Stomach smooth muscle (tissue), 2 donors: ENCODE data around the gene DDX51.
A peak's percentile ranks its signal among the peaks of the same experiment; 100 is the strongest.

ENCODE experiments used
- H3K27ac ChIP-seq: one replicate; pipeline ENCODE4 v1.7.0; 2013; ENCODE audit warnings: mild to moderate bottlenecking, low read length, inconsistent platforms
- H3K27me3 ChIP-seq, 2 donors: one replicate each; pipeline ENCODE4 v1.7.0; 2013; ENCODE audit warnings: low read length in 2 of 2; ENCODE audit not compliant: insufficient read depth in 2 of 2, control insufficient read depth in 1 of 2
- H3K36me3 ChIP-seq, 2 donors: one replicate each; pipeline ENCODE4 v1.7.0; 2013; ENCODE audit warnings: low read length in 2 of 2; ENCODE audit not compliant: control insufficient read depth in 2 of 2, insufficient read depth in 2 of 2
- H3K4me1 ChIP-seq: one replicate; pipeline ENCODE4 v1.7.0; 2013; ENCODE audit warnings: low read length; ENCODE audit not compliant: control insufficient read depth, insufficient read depth
- H3K4me3 ChIP-seq, 2 donors: one replicate each; pipeline ENCODE4 v1.7.0; 2013; ENCODE audit warnings: low read length in 2 of 2
- H3K9ac ChIP-seq, 2 donors: one replicate each; pipeline ENCODE4 v1.7.0; 2013; ENCODE audit warnings: low read length in 2 of 2, mild to moderate bottlenecking in 1 of 2
- H3K9me3 ChIP-seq, 2 donors: one replicate each; pipeline ENCODE4 v1.7.0; 2013; ENCODE audit warnings: low read length in 2 of 2; ENCODE audit not compliant: control insufficient read depth in 2 of 2
- donor health status: healthy.
- donor health status: Pancreatic carcinoma.

DDX51 gene

DNA sequence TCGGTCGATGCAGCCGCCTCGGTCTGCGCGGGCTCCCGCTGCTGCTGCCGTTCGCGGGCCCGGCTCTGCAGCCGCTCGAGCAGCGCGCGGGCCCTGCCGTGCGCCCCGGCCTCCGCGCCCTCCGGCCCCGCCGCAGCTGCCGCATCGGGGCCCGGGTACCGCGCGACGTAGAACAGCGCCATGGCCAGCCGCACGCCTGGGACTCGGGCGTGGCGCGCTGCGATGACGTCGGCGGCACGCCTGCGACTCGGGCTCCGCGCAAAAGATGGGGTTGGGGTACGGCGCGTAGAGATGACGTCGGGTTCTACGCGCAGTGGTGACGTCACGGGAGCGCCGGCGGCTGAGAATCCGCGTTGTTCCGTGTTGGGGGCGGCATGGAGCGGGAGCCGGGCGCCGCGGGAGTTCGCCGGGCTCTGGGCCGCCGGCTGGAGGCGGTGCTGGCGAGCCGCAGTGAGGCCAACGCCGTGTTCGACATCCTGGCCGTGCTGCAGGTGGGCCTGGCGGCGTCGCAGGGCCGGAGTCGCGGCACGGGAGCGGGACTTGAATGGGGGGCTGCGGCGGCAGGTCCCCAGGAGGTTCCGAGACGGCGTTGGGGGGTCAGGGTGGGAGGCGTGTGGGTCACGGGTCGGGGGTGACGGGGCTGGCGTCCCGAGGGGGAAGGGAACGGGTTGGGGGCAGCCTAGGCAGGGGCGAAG, at the start of gene DDX51, which contains the start of gene NOC4L:
Gene DDX51 (minus strand): TSS at position 205 of the 695 bp plus-strand sequence. CDS start 23 bp downstream, at position 182.
Gene NOC4L (plus strand): TSS at position 343 of the 695 bp plus-strand sequence. CDS start 32 bp downstream, at position 375.
- peaks cover 31% of the 10 kb centered on the region for H3K4me1 ChIP-seq
- peaks cover 26 to 28% of the 10 kb centered on the region in 2 donors for H3K36me3 ChIP-seq
- peak within 1 kb of the TSS; percentile 75 to 92 for H3K4me3 ChIP-seq

DNA sequence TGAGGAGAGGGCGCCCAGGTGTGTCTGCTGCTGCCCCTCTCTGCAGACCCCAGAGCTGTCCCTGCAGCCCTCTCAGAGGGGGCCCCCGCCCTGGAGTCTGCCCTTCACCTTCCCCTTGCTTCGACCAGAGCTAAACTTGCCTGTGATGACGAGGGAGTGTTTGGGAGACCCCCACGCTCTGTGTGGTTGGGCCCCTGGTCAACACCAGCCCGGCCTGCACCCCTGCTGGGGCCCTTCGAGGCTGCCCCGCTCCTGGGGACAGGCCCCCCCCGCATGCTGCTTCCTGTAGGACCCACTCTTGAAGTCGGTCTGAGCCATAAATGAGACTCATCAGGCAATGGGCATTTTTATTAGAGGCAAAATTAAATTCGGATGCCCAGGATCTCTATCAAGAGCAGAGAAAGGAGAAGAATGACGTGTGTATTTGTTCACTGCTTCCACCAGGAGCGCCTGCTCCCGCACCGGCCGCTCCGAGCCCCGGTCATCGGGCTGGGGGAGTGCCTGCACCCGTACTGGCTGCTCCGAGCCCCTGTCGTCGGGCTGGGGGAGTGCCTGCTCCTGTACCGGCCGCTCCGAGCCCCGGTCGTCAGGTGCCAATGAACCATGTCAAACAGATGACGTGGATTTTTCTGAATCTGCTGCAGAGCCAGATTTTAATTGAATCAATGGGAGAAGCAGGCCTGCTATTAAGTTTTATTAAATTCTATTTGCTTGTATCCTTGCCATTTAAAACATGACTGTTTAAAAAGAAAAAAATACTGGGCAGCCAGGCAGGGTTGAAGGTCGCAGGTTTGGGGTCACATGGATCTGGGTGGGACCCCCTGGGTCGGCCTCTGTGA, 47.8 kb upstream of the DDX51 start:
- Histone ChIP-seq H3K27ac (no peak overlapping the region), H3K4me3 (no peak overlapping the region), H3K36me3 (no peaks in the 10 kb centered on the region), H3K4me1 (peaks cover 19% of the 10 kb centered on the region), H3K9me3 (peaks cover 0 to 24% of the 10 kb centered on the region in 2 donors), H3K27me3 (no peaks in the 10 kb centered on the region), H3K9ac (no peak overlapping the region)

More for the DNA sequence above, at the start of gene DDX51, which contains the start of gene NOC4L:
- Histone ChIP-seq H3K27ac (peak within 1 kb of the TSS; percentile 82), H3K27me3 (no peaks in the 10 kb centered on the region), H3K9me3 (no peaks in the 10 kb centered on the region), H3K9ac (peak within 1 kb of the TSS; percentile 80 to 87)

- H3K27ac ChIP-seq = no peak overlapping the region
- H3K27me3 ChIP-seq = no peaks in the 10 kb centered on the region
- H3K9ac ChIP-seq = no peak overlapping the region
- H3K9me3 ChIP-seq = peaks cover 0 to 30% of the 10 kb centered on the region in 2 donors
- peaks cover 19% of the 10 kb centered on the region for H3K4me1 ChIP-seq
- peak overlapping the region in 1 of 2 donors; percentile 82 for H3K4me3 ChIP-seq
- no peaks in the 10 kb centered on the region for H3K36me3 ChIP-seq
These were observed 46.8 kb upstream of the DDX51 start for GRCh38 chr12:132190834-132191500.

DNA sequence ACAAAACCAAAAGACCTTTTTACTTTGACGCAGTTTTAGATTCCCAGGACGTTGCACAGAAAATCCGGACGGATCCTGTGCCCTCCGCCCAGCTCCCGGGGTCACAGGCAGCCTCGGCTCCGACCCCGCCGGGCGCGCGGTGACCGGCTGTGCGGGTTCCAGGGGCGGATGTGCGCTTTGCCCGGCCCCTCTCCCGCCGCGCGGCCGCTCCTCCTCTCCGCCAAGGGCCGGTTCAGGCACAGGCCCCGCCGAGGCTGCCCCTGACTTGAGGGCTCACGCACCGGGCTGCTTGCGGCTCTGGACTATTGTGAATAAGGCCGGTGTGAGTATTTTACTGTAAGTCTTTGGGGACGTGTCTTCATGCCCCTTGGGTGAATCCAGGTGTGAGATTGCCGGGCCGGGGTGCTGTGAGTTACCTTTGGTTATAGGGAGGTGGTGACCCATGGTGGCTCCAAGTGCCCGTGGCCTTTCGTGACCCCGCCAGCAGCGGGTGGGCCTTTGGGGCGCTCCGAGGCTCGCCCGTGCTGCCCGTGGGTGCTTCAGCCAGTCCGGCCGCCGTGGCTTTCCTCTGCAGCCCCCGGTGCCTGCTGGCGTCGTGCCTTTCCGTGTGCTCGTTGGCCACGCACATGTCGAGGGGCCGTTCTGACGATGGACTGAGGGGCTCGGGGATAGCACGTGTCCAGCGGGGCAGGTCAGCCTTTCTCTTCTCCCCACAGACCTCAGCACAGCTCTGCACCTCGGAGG, 46.1 kb upstream of the DDX51 start:
- peaks cover 0 to 38% of the 10 kb centered on the region in 2 donors for H3K9me3 ChIP-seq
- H3K9ac ChIP-seq = peak overlapping the region; percentile 69 to 77
- no peak overlapping the region for H3K27ac ChIP-seq
- no peaks in the 10 kb centered on the region for H3K27me3 ChIP-seq
- no peaks in the 10 kb centered on the region for H3K36me3 ChIP-seq
- peaks cover 19% of the 10 kb centered on the region for H3K4me1 ChIP-seq
- H3K4me3 ChIP-seq = peak overlapping the region; percentile 80 to 82

- Histone ChIP-seq H3K4me3 (peak overlapping the region; percentile 80 to 82), H3K36me3 (no peaks in the 10 kb centered on the region), H3K9me3 (peaks cover 0 to 40% of the 10 kb centered on the region in 2 donors), H3K4me1 (peaks cover 19% of the 10 kb centered on the region), H3K27me3 (no peaks in the 10 kb centered on the region), H3K27ac (peak overlapping the region; percentile 11), H3K9ac (peak overlapping the region; percentile 69 to 77)
These were observed 45.4 kb upstream of the DDX51 start for GRCh38 chr12:132189378-132190011.

DNA sequence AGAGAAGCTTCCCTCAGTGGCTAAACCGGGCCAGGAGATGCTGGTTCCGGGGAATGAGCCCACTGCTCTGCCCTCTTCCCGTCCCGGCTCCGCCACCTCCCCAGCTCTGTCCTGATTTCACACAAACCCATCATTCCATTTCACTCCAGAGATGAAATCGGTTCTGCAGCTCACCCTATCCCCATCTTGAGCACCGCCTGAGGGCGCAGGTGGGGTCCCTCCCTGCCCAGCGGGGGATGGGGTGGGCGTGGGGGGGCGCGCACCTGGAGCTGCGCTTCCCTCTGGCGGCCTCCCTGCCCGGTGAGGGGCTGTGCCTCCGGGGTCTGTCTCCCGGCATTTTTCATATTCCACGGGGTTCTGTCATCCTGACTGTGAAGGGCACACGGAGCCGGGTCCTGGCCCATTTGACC, 44.8 kb upstream of the DDX51 start:
- H3K27me3 ChIP-seq = no peaks in the 10 kb centered on the region
- no peaks in the 10 kb centered on the region for H3K36me3 ChIP-seq
- peak overlapping the region; percentile 35 to 60 for H3K9ac ChIP-seq
- H3K27ac ChIP-seq = peak overlapping the region; percentile 11
- peaks cover 19% of the 10 kb centered on the region for H3K4me1 ChIP-seq
- peaks cover 0 to 36% of the 10 kb centered on the region in 2 donors for H3K9me3 ChIP-seq
- peak overlapping the region; percentile 73 to 82 for H3K4me3 ChIP-seq

DNA sequence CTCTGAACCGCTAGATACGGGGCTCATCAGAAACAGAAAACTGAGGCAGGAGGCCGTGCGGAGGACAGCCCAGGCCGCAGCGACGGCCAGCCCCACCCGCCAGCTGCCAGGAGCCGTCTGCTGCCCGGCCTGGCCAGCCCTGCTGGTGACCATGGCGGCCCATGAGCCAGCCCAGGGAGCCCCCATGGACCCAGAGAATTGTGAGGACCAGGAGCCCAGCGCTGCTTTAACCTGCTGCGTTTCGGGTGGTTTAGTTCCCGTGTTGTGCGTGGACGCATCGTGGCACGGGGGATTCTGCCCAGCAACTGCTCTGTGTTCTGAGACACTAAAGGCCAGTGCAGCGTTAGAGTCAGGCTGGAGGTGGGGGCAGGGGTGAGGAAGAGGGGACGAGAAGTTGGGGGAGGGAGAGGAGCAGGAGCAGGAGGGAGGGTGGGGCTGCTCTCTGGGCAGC, 44.4 kb upstream of the DDX51 start:
- H3K27me3 ChIP-seq = no peaks in the 10 kb centered on the region
- H3K9me3 ChIP-seq = peaks cover 0 to 32% of the 10 kb centered on the region in 2 donors
- no peak overlapping the region for H3K9ac ChIP-seq
- H3K4me1 ChIP-seq = peaks cover 19% of the 10 kb centered on the region
- no peaks in the 10 kb centered on the region for H3K36me3 ChIP-seq
- H3K27ac ChIP-seq = no peak overlapping the region
- H3K4me3 ChIP-seq = no peak overlapping the region

DNA sequence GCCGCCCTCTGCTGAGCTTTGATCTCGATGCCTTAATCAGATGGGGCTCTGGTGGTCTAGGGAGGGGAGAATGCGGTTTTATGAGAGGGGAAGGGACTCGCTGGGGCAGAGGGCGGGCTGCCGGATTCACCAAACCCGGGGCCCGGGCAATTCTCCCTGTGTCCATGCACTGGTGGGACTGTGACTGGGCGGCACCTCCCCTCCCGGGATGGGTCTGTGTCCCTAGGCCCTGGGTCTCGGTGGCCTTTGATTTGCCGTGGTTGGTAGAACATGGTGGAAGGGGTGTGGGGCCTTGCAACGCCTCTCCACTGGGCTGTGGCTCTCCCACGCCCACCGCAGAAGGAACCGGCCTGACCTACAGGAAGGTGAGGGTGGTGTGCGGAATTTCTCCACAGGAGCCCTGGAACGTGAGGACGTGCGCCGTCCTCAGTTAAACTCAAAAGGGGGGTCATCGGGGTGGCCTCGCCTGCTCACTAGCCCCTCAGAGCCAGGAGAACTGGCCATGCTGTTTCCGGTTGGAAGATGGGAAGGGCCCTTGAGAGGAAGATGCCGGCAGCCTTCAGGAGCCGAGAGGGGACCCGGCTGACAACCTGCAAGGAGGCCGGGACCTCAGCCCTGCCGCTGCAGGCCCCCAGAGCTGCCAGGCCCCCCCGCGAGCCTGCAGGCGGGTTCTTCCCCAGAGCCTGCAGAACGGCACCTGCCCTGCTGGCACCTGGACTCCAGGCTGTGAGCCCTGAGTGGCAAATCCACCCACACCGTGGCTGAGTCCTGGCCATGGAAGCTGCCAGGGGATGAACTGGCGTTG, 43.7 kb upstream of the DDX51 start:
- Histone ChIP-seq H3K27ac (no peak overlapping the region), H3K36me3 (no peaks in the 10 kb centered on the region), H3K9ac (no peak overlapping the region), H3K4me3 (no peak overlapping the region), H3K9me3 (peaks cover 0 to 31% of the 10 kb centered on the region in 2 donors), H3K27me3 (no peaks in the 10 kb centered on the region), H3K4me1 (peaks cover 19% of the 10 kb centered on the region)
